ENCODE data around the gene ADGRL1. TPM values are rescaled to one million over a fixed set of nuclear protein-coding genes. Genes with fewer than 3 reads are reported as not detected.
A peak's percentile ranks its signal among the peaks of the same experiment; 100 is the strongest.
"Not testable (repeated sequence)": the region's sequence is repeated elsewhere in the genome, so short reads cannot be mapped to it uniquely, and the experiment has no call there.

The ADGRL1 gene
- polyA plus RNA-seq, 1 of the 3 experiments (the other 2 are of a cell fraction), result 13.4 TPM

GRCh38 chr19:14244393-14244792 is 38.4 kb upstream of the ADGRL1 start:
- H3K27me3 ChIP-seq (ENCODE audit: insufficient read depth); H3K36me3 ChIP-seq (replicated peaks in 1 of 2; ENCODE audit: control insufficient read depth in 1 of 2, insufficient read depth in 2 of 2, low read length in 1 of 2); H3K4me1 ChIP-seq (ENCODE audit: control insufficient read depth in 1 of 2, insufficient read depth in 2 of 2, low read depth in 1 of 2, low read length in 1 of 2); H3F3A ChIP-seq (replicated peaks; ENCODE audit: insufficient read depth); H2AFZ ChIP-seq (ENCODE audit: low read depth); H3K4me3 ChIP-seq (ENCODE audit: low read depth in 2 of 2, low read length in 1 of 2); H3K9me3 ChIP-seq; H4K20me1 ChIP-seq (ENCODE audit: insufficient read depth); H3K4me2 ChIP-seq; H3K9me2 ChIP-seq; H3K79me2 ChIP-seq (ENCODE audit: insufficient read depth); H3K9ac ChIP-seq; CTCF ChIA-PET; POLR2A ChIA-PET; H3K27ac ChIP-seq (ENCODE audit: low read depth in 2 of 2, low read length in 1 of 2); DNase-seq: not testable (repeated sequence)
- WGBS (ENCODE audit: low lambda C conversion rate), result 93% methylated on average over 5 of the region's 5 CpGs

- H3K27ac ChIP-seq (ENCODE audit: low read depth in 2 of 2, low read length in 1 of 2); H3K9me3 ChIP-seq; H3K9me2 ChIP-seq; H3K9ac ChIP-seq; H3K4me3 ChIP-seq (ENCODE audit: low read depth in 2 of 2, low read length in 1 of 2); POLR2A ChIA-PET; H3K36me3 ChIP-seq (replicated peaks in 1 of 2; ENCODE audit: control insufficient read depth in 1 of 2, insufficient read depth in 2 of 2, low read length in 1 of 2); H4K20me1 ChIP-seq (ENCODE audit: insufficient read depth); CTCF ChIA-PET; H3K4me1 ChIP-seq (ENCODE audit: control insufficient read depth in 1 of 2, insufficient read depth in 2 of 2, low read depth in 1 of 2, low read length in 1 of 2); H3K4me2 ChIP-seq; H3F3A ChIP-seq (replicated peaks; ENCODE audit: insufficient read depth); H2AFZ ChIP-seq (ENCODE audit: low read depth); H3K27me3 ChIP-seq (ENCODE audit: insufficient read depth); DNase-seq; H3K79me2 ChIP-seq (ENCODE audit: insufficient read depth): not testable (repeated sequence)
- 89% methylated on average over 12 of the region's 12 CpGs for WGBS (ENCODE audit: low lambda C conversion rate)
These were observed 37.7 kb upstream of the ADGRL1 start for GRCh38 chr19:14243718-14244117.

- H3K4me1 ChIP-seq (ENCODE audit: control insufficient read depth in 1 of 2, insufficient read depth in 2 of 2, low read depth in 1 of 2, low read length in 1 of 2), result no peaks in the 10 kb centered on the region
- no peak overlapping the region for H3K4me3 ChIP-seq (ENCODE audit: low read depth in 2 of 2, low read length in 1 of 2)
- H3K79me2 ChIP-seq (ENCODE audit: insufficient read depth), result no peaks in the 10 kb centered on the region
- no peak overlapping the region for H3K9ac ChIP-seq
- TF ChIP-seq SMC3 (IDR thresholded peaks at IDR 0.05; ENCODE audit: low read depth, low read length) (no peak), MXI1 (IDR thresholded peaks at IDR 0.05; ENCODE audit: low read depth, low read length) (no peak), NFIC (IDR thresholded peaks at IDR 0.05; ENCODE audit: borderline replicate concordance) (no peak), NRF1 (IDR thresholded peaks at IDR 0.05; ENCODE audit: low read depth, low read length) (no peak), FOXM1 (IDR thresholded peaks at IDR 0.05; ENCODE audit: low read depth) (no peak)
- CTCF ChIA-PET, result no interaction called here
- POLR2A ChIA-PET, result no interaction called here
- H3K4me2 ChIP-seq, result no peak overlapping the region
- 26% methylated on average over 5 of the region's 5 CpGs for WGBS (ENCODE audit: low lambda C conversion rate)
- H3K27me3 ChIP-seq (ENCODE audit: insufficient read depth), result no peaks in the 10 kb centered on the region; the same call in 1 of the 2 replicates
- H3K27ac ChIP-seq (ENCODE audit: low read depth in 2 of 2, low read length in 1 of 2), result no peak overlapping the region
- no peak overlapping the region for H2AFZ ChIP-seq (ENCODE audit: low read depth)
- no peaks in the 10 kb centered on the region for H3K36me3 ChIP-seq (replicated peaks in 1 of 2; ENCODE audit: control insufficient read depth in 1 of 2, insufficient read depth in 2 of 2, low read length in 1 of 2)
- H3K9me3 ChIP-seq, result no peaks in the 10 kb centered on the region
- no peaks in the 10 kb centered on the region for H4K20me1 ChIP-seq (ENCODE audit: insufficient read depth)
- no peaks in the 10 kb centered on the region for H3K9me2 ChIP-seq
- no peaks in the 10 kb centered on the region for H3F3A ChIP-seq (replicated peaks; ENCODE audit: insufficient read depth)
- DNase-seq, result no peak
These were observed 31.3 kb upstream of the ADGRL1 start for GRCh38 chr19:14237014-14237941.

- H3K9ac ChIP-seq; DNase-seq; H3K9me2 ChIP-seq; H3K79me2 ChIP-seq (ENCODE audit: insufficient read depth); H3K36me3 ChIP-seq (replicated peaks in 1 of 2; ENCODE audit: control insufficient read depth in 1 of 2, insufficient read depth in 2 of 2, low read length in 1 of 2); H2AFZ ChIP-seq (ENCODE audit: low read depth); H3K27me3 ChIP-seq (ENCODE audit: insufficient read depth); H3K4me3 ChIP-seq (ENCODE audit: low read depth in 2 of 2, low read length in 1 of 2); H3F3A ChIP-seq (replicated peaks; ENCODE audit: insufficient read depth); H3K27ac ChIP-seq (ENCODE audit: low read depth in 2 of 2, low read length in 1 of 2); H3K9me3 ChIP-seq; H4K20me1 ChIP-seq (ENCODE audit: insufficient read depth); H3K4me1 ChIP-seq (ENCODE audit: control insufficient read depth in 1 of 2, insufficient read depth in 2 of 2, low read depth in 1 of 2, low read length in 1 of 2); CTCF ChIA-PET; POLR2A ChIA-PET; H3K4me2 ChIP-seq: not testable (repeated sequence)
- WGBS (ENCODE audit: low lambda C conversion rate), result 62% methylated on average over 2 of the region's 4 CpGs
These were observed 27.0 kb upstream of the ADGRL1 start for GRCh38 chr19:14232945-14233344.

- H3K4me1 ChIP-seq (ENCODE audit: control insufficient read depth in 1 of 2, insufficient read depth in 2 of 2, low read depth in 1 of 2, low read length in 1 of 2); H3K4me3 ChIP-seq (ENCODE audit: low read depth in 2 of 2, low read length in 1 of 2); H3K9me2 ChIP-seq; H2AFZ ChIP-seq (ENCODE audit: low read depth); H3K79me2 ChIP-seq (ENCODE audit: insufficient read depth); H4K20me1 ChIP-seq (ENCODE audit: insufficient read depth); H3K4me2 ChIP-seq; POLR2A ChIA-PET; CTCF ChIA-PET; H3F3A ChIP-seq (replicated peaks; ENCODE audit: insufficient read depth); H3K27me3 ChIP-seq (ENCODE audit: insufficient read depth); H3K36me3 ChIP-seq (replicated peaks in 1 of 2; ENCODE audit: control insufficient read depth in 1 of 2, insufficient read depth in 2 of 2, low read length in 1 of 2); H3K27ac ChIP-seq (ENCODE audit: low read depth in 2 of 2, low read length in 1 of 2); H3K9me3 ChIP-seq; H3K9ac ChIP-seq: not testable (repeated sequence)
- peak; percentile 19 for DNase-seq
- 47% methylated on average over 17 of the region's 17 CpGs for WGBS (ENCODE audit: low lambda C conversion rate)
These were observed 22.6 kb upstream of the ADGRL1 start for GRCh38 chr19:14228446-14229071.

- H4K20me1 ChIP-seq (ENCODE audit: insufficient read depth); H3K36me3 ChIP-seq (replicated peaks in 1 of 2; ENCODE audit: control insufficient read depth in 1 of 2, insufficient read depth in 2 of 2, low read length in 1 of 2); H3K27ac ChIP-seq (ENCODE audit: low read depth in 2 of 2, low read length in 1 of 2); H3K9me3 ChIP-seq; H3K27me3 ChIP-seq (ENCODE audit: insufficient read depth); H3K4me2 ChIP-seq; H3K9me2 ChIP-seq; H3K9ac ChIP-seq; H3K4me1 ChIP-seq (ENCODE audit: control insufficient read depth in 1 of 2, insufficient read depth in 2 of 2, low read depth in 1 of 2, low read length in 1 of 2); H3K4me3 ChIP-seq (ENCODE audit: low read depth in 2 of 2, low read length in 1 of 2); H3F3A ChIP-seq (replicated peaks; ENCODE audit: insufficient read depth); H3K79me2 ChIP-seq (ENCODE audit: insufficient read depth); POLR2A ChIA-PET; H2AFZ ChIP-seq (ENCODE audit: low read depth); DNase-seq: not testable (repeated sequence)
- 89% methylated on average over 6 of the region's 6 CpGs for WGBS (ENCODE audit: low lambda C conversion rate)
- CTCF ChIA-PET, result interaction anchor here (1.4 kb wide), 1 partner anchor 28 kb away, joined by 4 read pairs; no protein-coding TSS in a partner anchor
These were observed 20.5 kb upstream of the ADGRL1 start for GRCh38 chr19:14226498-14226897.
